ELR (cell line): ENCODE measurements around the gene RBMS2.

ENCODE experiments used
- DNase-seq: peaks from one replicate; pipeline ENCODE4 v3.0.0-alpha.2; 2015; ENCODE audit warnings: low read depth

RBMS2 gene

DNA sequence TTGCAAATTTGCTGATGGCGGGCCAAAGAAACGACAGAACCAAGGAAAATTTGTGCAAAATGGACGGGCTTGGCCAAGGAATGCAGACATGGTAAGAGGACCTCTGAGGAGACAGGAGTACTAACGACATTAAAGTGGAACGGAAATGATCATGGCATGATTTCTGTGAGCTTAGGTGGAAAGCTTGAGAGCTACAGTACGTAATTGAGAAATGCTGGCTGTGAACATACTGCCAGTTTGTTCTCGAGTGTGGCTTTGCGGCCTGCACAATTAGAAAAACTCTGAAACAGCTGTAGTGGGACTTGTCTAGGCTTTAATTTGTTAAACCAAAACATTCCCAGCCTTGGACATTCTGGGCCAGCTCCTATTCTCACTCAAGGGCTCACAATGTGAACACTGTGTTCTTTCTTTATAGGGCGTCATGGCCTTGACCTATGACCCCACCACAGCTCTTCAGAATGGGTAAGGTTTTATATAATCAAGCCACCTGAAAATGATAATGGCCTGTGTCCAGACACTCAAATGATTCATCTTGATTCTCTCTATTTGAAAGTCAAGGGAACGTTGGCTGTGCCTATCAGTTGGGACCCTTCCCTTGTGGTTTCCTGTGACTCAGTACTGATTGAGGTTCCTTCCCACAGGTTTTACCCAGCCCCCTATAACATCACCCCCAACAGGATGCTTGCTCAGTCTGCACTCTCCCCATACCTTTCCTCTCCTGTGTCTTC is 60.0 kb downstream of the RBMS2 start:
- peak; percentile 89 for DNase-seq

DNA sequence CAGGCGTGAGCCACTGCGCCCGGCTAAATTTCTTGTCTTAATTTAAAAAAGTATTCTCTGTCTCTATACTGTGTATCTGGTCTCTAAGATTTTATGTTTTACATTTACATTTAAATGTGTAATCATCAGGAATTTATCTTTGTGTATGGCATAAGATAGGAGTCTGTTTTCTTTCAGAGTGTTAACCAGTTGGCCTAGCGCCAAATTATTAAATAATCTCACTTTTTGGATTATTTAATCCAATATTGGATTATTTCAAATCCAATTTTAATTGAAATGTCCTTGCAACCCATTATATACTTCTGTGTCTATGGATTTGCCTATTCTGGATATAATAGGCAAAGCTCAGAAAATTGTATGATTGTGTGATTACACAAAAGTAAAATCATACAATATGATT is 63.5 kb downstream of the RBMS2 start:
- DNase-seq, result no peak

DNA sequence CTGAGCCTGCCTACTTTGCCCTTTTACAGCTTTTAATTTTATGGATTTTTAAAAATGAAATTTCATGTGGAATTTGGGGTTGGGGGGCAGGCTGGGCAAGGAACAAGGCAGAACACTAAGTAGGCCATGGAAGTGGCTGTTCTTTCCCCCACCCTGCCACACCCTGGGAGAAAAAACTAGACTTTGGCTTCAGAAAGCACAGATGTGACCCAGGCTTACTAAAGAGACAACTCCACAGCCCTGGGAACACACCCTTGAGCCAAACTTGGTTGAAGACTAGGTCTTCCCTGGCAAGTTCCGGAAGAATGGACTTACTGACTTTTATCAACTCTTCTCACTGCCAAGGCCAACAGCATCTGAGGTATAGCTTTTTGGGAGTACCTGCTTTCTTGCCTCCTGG is 68.2 kb downstream of the RBMS2 start:
- DNase-seq, result no peak

DNA sequence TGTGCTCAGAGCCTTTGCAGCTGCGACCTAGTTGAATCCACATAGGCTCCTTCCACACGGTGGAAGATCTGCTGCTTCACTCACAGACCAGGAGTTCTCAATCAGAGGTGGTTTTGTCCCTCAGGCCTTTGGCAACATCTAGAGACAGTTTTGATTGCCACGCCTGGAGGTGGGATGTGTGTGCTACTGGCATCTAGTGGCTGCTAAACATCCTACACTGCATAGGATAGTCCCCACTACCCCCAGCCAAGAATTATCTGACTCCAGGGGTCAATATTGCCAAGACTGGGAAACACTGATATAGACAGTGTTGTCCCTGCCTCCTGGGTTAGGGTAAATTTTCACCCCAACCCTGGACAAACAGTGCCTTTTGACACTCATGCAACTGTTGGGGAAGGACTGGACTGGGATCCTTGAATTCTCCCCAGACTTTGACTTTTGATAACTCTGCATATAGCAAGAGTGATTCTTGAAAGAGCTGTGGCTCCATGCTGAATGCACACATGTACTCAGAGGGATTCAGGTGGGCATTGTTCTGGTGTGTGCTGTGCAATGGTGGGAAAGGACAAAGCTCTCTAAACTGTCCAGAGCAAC is 68.7 kb downstream of the RBMS2 start:
- DNase-seq, result peak; percentile 53

DNA sequence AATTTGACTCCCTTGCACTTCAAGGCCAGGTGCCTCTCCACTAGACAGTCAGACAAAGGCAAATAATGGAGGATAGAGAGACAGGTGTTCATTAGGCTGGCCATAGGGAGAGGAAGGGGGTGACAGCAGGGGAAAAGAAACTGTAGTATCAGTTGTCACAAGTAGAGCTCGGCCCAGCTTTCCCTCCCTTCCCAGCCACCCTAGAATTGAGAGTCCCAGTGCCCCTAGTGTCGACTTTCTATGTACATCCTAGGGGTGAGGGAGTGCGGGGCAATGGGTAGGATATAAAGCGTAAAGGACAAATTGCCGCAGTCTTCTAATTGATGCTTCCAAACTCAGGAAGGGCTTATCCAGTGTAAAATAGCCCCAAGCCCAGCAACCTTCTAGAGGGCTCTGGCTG is 69.5 kb downstream of the RBMS2 start:
- no peak for DNase-seq

DNA sequence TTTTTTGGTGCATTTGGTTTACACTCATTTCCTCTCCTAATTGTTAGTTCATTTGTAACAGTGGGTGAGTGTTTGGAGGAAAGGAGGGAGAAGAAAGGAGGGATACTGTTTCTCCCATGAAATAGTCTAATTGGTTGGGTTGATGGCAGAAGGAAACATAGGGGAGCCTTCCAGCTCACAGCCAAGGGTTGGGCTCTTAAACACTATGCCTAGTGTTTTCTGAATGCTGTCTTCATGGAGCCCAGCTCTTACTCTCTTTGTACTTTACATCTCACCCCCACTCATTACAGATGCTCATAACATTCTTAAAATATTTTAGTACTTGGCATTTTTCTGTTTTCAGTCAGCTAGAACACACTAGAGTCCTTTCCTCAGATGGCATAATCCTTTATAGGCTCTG is 70.3 kb downstream of the RBMS2 start:
- no peak for DNase-seq

DNA sequence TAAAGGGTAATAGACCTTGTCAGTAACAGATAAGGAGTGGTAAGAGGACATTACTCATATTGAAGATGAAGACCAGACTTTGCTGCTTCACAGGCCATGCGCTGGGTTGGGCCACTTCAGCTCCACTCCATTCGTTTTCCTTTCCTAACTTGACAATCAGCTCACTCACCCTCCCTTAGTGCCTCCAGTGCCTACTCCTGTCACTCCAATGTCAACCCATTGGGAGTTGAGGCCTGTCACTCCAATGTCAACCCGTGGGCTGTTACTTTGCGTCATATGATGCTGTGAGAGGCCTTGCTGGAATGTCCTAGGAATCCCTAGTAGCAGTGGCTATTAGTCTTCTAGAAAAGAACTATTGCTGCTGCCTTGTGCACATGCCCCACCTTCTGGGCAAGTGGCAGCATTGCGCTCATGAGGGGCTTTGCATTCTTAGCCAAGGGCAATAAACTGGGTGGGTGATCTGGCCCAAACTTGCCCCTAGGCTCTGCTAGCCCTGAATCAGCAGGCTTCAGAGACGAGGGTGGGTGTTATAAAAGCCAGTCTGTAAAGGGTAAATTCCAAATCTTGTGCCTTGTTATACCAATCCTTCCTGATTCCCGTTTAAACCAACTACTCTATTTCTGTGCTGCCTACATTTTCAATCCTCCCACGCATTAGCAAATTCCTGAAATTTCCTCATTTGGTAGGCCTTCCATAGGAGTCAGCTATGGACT is 72.4 kb downstream of the RBMS2 start:
- peak; percentile 84 for DNase-seq

DNA sequence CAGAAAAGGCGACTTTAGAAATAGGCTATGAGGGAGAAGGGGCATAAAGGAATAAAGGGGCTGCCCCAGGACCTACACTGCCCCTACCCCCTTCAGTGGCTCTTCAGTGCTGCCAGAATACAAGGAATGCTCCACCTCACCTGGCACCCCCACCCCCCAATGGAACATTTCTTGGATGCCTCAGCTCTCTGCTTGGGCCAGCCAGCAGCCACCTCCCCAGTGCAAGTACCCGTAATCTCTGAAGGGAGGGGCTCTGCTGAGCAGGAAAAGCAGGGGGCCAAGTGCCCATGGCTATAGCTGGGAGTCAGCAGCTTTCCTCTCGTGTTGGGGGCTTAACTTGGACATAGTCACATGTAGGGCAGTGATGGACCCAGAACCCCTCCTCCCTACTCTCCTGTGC is 75.2 kb downstream of the RBMS2 start:
- no peak for DNase-seq

DNA sequence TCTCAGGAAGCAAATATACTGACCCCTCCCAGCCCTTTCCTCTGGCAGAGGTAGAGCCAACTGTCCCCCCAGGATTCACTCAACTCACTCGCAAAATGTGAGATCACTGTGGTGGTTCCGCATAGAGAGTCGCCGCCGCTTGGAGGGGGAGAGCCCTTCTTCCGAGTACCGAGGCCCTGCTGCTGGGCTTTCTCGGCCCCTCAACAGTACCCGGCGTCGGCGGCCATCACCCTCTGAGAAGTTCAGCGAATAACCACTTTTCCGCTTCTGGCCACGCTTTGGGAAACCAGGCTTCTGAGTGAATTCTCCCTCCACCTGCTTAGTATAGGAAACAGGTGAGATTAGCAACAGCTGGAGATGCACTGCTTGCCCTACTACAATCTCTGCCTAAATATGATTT is 77.4 kb downstream of the RBMS2 start:
- no peak for DNase-seq

DNA sequence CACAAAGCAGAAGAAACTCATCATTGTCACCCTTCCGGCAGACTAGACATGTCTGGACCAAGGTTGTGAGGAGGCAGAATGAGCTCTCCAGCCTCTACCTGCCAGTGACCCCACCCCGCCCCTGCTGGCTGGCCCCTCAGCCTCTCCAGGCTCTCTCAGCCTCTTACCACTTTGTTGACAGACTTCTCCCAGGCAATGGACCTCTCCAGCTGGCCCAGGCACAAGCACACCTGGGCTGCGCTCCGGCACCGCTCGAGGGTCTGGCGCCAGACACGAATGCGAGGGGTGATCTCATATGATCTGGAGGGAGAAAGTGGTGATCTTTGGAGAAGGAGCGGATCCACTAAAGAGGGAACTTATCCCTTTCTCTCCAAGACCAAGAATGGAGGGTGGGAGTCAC is 78.2 kb downstream of the RBMS2 start:
- DNase-seq, result no peak

DNA sequence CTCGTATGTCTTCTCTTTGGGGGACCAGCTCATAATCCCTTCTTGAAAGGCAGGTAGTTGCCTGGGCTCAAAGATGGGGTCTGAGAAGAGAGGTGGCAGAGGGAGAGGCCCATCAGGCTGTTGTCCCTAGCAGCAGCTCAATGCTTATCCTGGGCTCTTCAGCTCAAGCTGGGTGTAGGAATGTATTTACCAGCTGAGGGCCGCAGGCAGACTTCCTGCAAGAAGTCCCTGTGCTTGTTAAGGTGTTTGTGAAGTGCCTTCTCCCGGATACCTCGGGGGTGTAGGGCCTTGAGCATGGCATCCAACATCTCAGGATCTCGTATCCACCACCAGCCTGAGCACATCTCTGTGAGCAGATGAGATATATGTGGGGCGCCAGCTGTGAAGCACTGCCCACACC is 79.1 kb downstream of the RBMS2 start:
- DNase-seq, result no peak

DNA sequence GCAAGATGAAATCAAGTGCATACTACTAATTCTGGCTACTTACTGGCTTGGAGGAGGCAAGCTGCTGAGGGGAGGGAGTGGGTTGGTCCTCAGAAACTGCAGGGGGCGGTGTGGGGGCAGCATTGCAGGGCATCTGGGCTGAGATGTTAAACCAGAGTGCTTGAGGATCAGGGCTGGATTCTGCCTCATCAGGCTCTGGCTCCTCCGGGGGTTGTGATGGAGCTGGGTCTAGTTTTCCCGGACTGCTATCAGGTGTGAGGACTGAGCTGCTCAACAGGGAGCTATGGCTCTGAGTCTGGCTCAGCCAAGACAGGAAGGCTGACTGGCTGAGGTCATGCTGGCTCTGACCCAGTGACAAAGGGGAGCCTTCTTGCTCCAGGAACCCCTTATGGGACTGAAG is 79.9 kb downstream of the RBMS2 start:
- DNase-seq, result peak; percentile 43

DNA sequence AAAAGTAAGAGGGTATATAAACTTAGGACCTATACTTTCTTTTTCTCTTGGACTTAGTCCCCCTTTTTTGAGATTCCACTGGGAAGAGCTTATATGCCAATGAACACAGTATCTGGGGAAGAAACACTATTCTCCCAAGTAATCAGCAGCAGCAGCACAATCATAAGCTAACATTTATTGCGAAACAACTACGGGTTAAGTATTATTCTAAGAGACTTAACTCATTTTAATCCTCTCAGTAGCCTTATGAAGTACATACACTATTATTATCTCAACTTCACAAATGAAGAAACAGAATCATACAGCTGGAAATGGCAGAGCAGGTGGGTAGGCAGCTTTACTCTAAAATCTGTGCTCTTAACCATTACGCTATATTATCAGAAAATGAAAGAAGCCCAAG is 80.6 kb downstream of the RBMS2 start:
- DNase-seq, result no peak

DNA sequence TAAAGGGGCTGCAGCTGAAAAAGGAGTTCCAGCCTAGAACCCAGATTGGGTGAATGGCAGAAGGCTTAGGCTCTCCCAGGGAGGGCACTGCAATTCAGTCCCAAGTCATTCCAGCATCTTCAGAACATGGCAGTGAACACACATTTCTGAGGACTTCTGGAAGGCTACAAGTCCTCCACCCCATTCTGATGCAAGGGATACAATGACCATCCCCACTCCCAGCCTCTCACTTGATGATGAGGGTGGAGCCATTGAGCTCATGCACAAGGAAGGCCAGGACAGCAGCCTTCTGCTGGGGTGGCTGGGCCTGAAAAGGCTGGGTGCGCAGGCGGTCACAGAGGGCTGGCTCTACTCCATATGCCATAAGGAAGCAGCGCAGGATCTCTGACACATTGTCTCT is 82.7 kb downstream of the RBMS2 start:
- DNase-seq, result no peak

DNA sequence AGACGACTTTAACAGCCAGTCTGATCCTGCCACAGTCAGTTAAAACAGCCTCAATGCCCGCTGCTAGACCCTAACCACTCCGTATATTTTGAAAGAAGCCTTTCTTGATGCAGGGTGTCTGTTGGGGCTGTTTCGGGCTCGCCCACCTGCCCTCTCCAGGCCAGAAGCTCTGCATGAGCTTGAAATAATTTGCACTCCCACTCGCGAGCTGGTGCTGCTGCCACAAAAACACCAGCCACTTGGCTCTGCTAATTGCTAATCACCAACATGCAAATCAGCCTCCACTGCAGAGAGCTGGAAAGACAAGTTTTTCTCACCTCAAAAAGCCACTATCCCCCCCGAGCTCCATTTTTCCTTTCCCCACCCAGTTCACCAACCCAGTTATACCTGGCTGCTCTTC is 93.0 kb downstream of the RBMS2 start:
- DNase-seq, result no peak

DNA sequence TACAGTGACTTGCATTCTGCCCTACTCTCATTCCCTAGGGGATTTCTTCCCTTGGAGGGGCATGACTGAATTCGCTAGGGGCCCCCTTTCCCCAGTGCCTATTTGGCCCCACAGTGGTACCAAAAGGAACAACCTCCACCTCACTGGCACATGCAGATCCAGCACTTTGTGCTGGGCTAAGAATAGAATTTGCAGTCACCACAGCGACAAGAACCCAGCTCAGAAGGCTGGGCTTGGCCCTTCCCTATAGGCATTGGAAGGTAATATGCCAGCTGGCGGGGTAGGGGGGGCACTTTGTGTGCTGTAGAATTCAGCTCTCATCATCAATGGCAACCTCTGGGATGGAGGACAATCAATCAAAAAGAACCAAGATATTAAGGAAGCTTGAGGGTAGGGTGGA is 94.6 kb downstream of the RBMS2 start:
- DNase-seq, result no peak

DNA sequence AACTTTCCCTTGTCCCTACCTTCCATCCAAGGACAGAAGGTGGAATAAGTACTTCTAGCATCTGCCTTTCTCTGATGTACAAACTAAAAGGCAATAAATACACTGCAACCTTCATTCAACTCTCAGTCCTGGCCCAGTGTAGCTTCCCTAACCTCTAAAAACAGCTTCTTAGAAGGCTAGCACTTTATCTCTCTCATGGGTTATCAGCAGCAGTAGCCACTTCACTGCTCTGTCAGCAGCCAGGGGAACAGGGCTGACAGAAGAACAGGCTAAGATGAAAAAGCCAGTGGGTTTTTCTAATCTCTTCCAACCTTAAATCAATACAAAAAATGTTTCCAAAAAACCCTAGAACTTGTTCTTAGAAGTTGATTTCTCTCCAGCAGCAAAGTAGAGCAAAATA is 95.3 kb downstream of the RBMS2 start:
- no peak for DNase-seq

DNA sequence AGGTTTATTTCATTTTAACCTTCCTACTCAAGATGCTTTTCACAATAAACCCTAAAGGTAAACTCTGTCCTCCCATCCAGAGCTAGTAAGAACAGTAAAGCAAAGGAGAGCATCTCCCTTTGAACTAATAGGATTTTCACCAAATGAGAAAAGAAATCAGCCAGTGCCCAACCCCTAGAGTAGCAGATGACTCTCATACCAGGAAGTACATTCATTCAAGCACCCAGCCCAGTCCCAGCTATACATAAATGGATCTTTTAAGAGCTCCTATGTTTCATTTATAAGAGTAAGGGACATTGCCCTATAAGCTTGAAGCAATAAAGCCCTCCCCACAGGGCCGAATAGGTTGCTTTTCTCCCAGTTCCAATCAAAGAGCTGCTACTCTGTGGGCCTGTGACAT is 100.9 kb downstream of the RBMS2 start:
- no peak for DNase-seq

DNA sequence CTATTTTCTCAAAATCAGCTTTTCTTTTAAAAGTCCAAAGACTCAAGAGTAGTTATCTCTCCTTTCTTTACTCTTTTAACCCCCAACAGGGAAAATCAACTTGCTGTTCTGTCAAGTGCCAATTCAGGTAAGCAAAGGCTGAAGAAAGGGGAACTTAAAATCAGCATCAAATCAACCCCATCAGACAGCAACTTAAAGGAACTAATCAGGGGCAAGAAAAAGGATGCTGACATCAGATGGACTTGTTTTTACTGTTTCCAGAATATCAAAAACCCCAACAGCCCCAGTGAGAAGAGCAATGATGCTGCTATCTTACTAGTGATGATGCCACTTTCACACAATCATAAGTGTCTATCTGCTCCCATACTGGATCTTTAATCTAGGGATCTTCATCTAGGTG is 105.1 kb downstream of the RBMS2 start:
- no peak for DNase-seq

DNA sequence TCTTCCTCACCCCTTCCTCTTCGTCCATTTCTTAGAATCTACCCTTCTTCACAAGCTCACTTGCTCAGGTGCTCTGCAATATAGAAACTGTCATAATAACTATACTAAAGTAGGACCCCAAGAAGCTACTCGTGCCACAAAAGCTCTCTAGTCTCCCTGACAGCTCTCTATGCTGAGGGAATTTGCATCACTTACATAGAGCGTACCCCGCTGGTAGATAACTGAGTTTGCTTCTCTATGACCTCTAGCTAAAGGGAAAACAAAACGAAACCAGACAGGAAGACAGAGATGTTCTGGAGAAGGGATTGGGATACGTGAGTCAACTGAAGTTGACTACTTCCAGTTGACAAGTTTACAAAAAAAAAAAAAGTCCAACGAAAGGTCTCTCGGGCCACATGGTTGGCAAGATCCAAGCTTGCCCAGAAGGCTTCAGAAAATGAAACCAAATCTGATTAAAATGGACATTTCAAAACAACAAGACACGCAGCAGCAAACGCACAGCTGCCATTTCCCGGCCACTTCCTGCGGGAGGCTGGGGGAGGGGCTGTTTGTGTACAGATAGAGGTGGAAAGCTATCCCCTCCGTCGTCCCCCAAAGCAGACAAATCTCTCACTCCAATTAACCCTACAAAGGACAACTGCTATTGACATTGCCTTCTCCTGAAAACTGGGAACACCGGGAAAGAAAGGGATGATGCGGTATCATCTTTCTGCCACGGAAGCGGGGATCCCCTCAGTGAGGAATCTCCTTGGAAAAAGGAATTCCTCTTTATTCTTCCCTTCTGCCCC is 107.2 kb downstream of the RBMS2 start:
- DNase-seq, result peak; percentile 74

DNA sequence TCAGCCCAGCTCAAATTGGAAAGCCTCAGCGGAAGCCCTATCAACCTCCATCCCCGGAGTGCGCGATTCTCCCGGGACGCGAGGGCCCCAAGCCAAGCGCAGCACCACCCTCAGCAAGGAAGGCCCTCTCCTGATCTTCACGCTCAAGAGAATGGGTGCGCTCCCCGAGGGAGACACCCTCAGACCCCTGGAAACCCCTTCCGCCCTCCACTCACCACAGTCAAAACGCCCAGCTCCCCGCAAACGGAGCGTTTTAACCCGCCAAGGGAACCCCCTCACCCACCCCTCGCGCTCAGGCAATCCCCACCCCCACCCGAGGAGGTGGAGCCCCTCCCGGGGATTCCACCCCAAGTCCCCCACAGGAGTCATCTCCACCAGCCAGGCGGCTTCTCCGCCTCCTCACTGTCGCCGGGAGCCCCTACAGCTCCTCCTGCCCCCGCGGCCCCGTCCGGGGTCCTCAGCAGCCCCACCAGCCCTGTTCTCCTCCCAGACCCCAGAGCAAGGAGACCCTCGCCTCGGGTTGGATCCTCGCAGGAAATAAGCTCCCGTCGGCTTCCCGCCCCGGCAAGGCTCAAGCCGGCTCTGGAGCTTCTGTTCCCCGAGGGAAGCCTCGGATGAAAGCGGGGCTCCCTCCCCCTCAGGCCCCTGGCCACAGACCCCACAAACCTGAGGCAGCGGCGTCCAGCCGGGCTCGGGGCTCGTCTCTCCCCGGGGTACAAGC is 108.0 kb downstream of the RBMS2 start:
- DNase-seq, result peak; percentile 53

DNA sequence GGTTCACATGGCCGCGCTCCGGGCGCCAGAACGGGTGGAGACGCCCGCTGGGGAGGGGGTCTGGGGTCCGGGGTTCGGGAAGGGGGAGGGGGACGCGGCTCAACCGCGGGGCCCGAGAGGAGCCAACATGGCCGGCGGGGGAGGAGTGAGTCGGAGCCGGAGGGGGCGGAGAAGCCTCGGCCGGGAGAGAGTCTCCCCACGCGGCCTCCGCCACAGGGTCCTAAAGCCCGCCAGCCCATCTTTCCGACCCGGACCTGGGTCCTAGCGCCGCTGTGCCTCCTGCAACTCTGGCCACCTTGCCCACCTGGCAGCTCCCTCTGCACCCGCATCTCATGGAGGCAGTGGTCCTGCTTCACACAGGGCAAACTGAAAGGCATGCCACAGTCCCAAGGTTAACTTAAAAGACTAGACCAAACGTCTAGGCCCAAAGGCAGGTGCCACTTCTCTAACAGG is 108.6 kb downstream of the RBMS2 start, which contains the start of gene BAZ2A:
TSS of gene BAZ2A (minus strand) at position 147 of the 453 bp plus-strand sequence. CDS start 12,796 bp downstream, outside the sequence.
- peak; percentile 89 for DNase-seq
